Esophagus (tissue), 2 donors: ENCODE results near the gene KRT4. TPM values are rescaled to one million over a fixed set of nuclear protein-coding genes. Genes with fewer than 3 reads are reported as not detected.
"Not testable (repeated sequence)": the region's sequence is repeated elsewhere in the genome, so short reads cannot be mapped to it uniquely, and the experiment has no call there.

Experiments used
- H3K27ac ChIP-seq, 2 donors: one replicate each; pipeline ENCODE4 v1.5.1; 2013; ENCODE audit warnings: low read depth in 2 of 2, mild to moderate bottlenecking in 2 of 2, inconsistent platforms in 1 of 2, low read length in 1 of 2, moderate library complexity in 1 of 2
- H3K27me3 ChIP-seq, 2 donors: one replicate each; pipeline ENCODE4 v1.6.1; 2013; ENCODE audit warnings: low read length in 2 of 2, control low read depth in 1 of 2, mild to moderate bottlenecking in 1 of 2; ENCODE audit not compliant: insufficient read depth in 2 of 2, control insufficient read depth in 1 of 2
- H3K36me3 ChIP-seq, 2 donors: one replicate each; pipeline ENCODE4 v1.6.1; 2013; ENCODE audit warnings: low read length in 1 of 2; ENCODE audit not compliant: control insufficient read depth in 2 of 2, insufficient read depth in 2 of 2
- H3K4me1 ChIP-seq, 2 donors: one replicate each; pipeline ENCODE4 v1.6.1; 2013; ENCODE audit warnings: low read length in 1 of 2; ENCODE audit not compliant: control insufficient read depth in 2 of 2, insufficient read depth in 2 of 2
- H3K4me3 ChIP-seq, 2 donors: one replicate each; pipeline ENCODE4 v1.5.1; 2013; ENCODE audit warnings: low read length in 2 of 2, mild to moderate bottlenecking in 2 of 2, low read depth in 1 of 2, moderate library complexity in 1 of 2
- H3K9me3 ChIP-seq, 2 donors: one replicate each; pipeline ENCODE4 v1.6.1; 2013; ENCODE audit warnings: mild to moderate bottlenecking in 2 of 2, low read depth in 1 of 2, low read length in 1 of 2, moderate library complexity in 1 of 2; ENCODE audit not compliant: control insufficient read depth in 2 of 2, insufficient read depth in 1 of 2
- WGBS, 2 donors: extraction: QIAGEN DNeasy Blood & Tissue Kit; methylation state at CpG; one replicate each; pipeline ENCODE4 v1.1.7; 2013; 5-methylcytosine and 5-hydroxymethylcytosine counted together
- polyA plus RNA-seq, 2 donors: library from polyadenylated mRNA; stranded (reverse); fragments of 200-250 nt; gene quantifications; one replicate each; pipeline ENCODE4 v1.2.3, GENCODE V29; 2013
- donor health status: healthy with polysubstance abuse.
- donor health status: Bipolar disorder and iron deficiency.

KRT4 gene
- polyA plus RNA-seq = over 10,000 TPM in 1 of 2 donors, 1,000 to 10,000 TPM in 1; 8,130 to 17,509 TPM

- Histone ChIP-seq H3K27me3 (no peaks in the 10 kb centered on the region), H3K4me3 (peak within 1 kb of the TSS; percentile 50 to 55), H3K9me3 (no peaks in the 10 kb centered on the region), H3K4me1 (peaks cover 2 to 4% of the 10 kb centered on the region in 2 donors), H3K36me3 (peaks cover 0 to 3% of the 10 kb centered on the region in 2 donors), H3K27ac (peak within 1 kb of the TSS; percentile 56 to 87)
- 62 to 68% methylated on average over 15 of the region's 15 CpGs for WGBS, 2 donors
Observed at GRCh38 chr12:52813885-52814709, at the start of gene KRT4. TSS of gene KRT4 (minus strand) at chr12:52814116. CDS start at chr12:52814058, 58 bp downstream.

DNA sequence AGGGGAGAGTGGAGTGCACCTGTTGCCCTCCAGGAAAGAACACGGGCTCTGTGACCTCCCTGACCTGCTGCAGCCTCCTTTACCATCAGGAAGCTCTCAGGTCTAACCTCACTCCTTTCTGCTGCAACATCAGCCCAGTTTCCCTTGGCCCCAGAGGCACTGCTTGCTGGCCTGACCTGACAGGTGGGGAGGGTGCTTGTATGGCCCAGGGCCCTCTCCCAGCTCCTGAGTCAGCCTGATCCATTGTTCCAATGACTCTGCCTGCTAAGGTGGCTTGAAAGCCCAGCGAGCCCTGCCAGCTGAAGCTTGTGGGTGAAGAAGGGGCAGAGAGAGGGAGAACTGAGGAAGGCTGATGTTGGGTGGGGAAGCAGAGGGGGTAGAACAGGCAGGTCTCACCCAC lies 48.1 kb upstream of the KRT4 start:
- no peaks in the 10 kb centered on the region for H3K36me3 ChIP-seq
- peak overlapping the region; percentile 84 to 92 for H3K27ac ChIP-seq
- peaks cover 2 to 24% of the 10 kb centered on the region in 2 donors for H3K4me1 ChIP-seq
- H3K9me3 ChIP-seq = no peaks in the 10 kb centered on the region
- H3K4me3 ChIP-seq = no peak overlapping the region
- H3K27me3 ChIP-seq = no peaks in the 10 kb centered on the region
- WGBS, 2 donors = 40 to 45% methylated on average over 2 of the region's 2 CpGs

DNA sequence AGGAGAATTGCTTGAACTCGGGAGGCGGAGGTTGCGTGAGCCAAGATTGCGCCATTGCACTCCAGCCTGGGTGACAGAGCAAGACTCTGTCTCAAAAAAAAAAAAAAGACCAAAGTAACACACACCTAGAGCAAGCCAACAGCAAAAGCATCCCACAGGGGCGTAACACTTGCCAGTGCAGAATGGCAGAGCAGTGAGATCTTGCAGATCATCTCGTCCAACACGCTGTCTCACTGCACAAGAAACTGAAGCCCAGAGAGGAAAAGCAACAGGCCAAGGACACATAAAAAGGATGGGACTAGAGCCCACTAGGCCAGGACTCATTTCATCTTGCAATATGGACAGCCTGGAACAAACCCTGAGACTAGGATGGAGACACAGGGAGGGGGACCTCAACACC lies 47.6 kb upstream of the KRT4 start:
- Histone ChIP-seq H3K4me3 (no peak overlapping the region), H3K27ac (peak overlapping the region; percentile 84 to 92), H3K27me3 (no peaks in the 10 kb centered on the region), H3K4me1 (peaks cover 2 to 22% of the 10 kb centered on the region in 2 donors), H3K36me3 (no peaks in the 10 kb centered on the region), H3K9me3 (no peaks in the 10 kb centered on the region)
- WGBS, 2 donors = 75 to 82% methylated on average over 7 of the region's 7 CpGs

DNA sequence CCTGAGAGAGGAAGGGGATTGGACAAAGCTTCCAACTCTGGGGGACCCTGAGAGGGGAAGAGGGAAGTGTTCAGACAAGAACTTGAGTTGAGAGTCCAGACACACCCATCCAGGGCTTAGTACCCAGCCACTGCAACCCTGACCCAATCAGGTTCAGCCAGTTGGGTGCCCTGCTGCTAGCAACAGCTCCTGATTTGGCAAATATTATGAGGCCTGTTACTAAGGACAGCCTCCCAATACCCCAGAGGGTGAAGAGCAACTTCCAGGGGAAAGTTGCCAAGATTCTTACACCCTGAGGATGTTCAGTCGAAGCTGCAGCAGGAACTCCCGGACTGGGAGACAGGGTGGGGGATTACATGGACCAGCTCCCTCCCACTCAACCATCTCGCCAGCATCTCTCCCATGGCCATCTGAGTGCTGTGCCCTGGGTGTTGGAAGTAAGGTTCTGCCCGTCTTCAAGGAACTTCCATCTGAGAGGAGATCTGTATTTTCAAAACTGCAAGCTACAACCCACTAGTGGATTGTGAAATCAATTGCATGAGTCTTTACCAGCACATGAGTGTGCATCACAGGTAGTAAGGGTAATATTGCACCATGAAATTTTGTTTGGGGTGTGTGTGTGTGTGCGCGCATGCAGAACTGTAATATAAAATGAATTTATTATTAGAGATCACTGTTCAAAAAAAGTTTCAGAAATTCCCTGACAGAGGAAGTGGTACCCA lies 46.3 kb upstream of the KRT4 start:
- H3K36me3 ChIP-seq = no peaks in the 10 kb centered on the region
- 34 to 37% methylated on average over 6 of the region's 6 CpGs for WGBS, 2 donors
- no peaks in the 10 kb centered on the region for H3K27me3 ChIP-seq
- H3K27ac ChIP-seq = peak overlapping the region; percentile 95 to 99
- H3K4me1 ChIP-seq = peaks cover 2 to 18% of the 10 kb centered on the region in 2 donors
- no peaks in the 10 kb centered on the region for H3K9me3 ChIP-seq
- no peak overlapping the region for H3K4me3 ChIP-seq

GRCh38 chr12:52857500-52857899 lies 43.6 kb upstream of the KRT4 start:
- H3K9me3 ChIP-seq = no peaks in the 10 kb centered on the region
- no peaks in the 10 kb centered on the region for H3K27me3 ChIP-seq
- 58 to 68% methylated on average over 3 of the region's 3 CpGs for WGBS, 2 donors
- no peaks in the 10 kb centered on the region for H3K36me3 ChIP-seq
- H3K4me3 ChIP-seq = no peak overlapping the region
- peaks cover 2 to 22% of the 10 kb centered on the region in 2 donors for H3K4me1 ChIP-seq
- peak overlapping the region; percentile 58 to 79 for H3K27ac ChIP-seq

DNA sequence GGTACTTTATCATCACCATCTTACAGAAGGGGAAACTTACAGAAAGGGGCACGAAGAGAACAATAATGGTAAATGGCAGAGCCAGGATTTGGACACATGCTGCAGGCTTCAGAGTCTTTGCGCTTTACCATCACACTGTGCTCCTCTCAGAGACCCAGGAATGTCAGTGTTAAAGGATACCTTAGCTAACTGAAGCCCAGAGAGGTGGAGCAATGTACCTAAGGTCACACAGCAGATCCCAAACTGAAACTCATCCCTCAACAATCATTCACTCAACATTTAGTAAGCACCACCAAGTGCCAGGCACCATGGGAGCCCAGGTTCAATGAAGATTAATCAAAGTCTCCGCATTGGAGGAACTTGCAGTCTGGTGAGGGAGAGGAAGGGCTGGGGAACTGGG lies 42.9 kb upstream of the KRT4 start:
- peaks cover 2 to 18% of the 10 kb centered on the region in 2 donors for H3K4me1 ChIP-seq
- H3K36me3 ChIP-seq = no peaks in the 10 kb centered on the region

DNA sequence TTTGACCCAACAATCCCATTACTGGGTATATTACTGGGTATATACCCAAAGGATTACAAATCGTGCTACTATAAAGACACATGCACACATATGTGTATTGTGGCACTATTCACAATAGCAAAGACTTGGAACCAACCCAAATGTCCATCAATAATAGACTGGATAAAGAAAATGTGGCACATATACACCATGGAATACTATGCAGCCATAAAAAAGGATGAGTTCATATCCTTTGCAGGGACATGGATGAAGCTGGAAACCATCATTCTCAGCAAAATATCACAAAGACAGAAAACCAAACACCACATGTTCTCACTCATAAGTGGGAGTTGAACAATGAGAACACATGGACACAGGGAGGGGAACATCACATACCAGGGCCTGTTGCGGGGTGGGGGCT lies 42.2 kb upstream of the KRT4 start:
- not testable (repeated sequence) for H3K27me3 ChIP-seq, H3K4me3 ChIP-seq, H3K27ac ChIP-seq, H3K36me3 ChIP-seq, H3K9me3 ChIP-seq
- peaks cover 2 to 18% of the 10 kb centered on the region in 2 donors for H3K4me1 ChIP-seq
- WGBS, 2 donors = 84 to 96% methylated on average over 2 of the region's 2 CpGs

More for the DNA sequence above, 42.9 kb upstream of the KRT4 start:
- 92 to 93% methylated on average over 3 of the region's 3 CpGs for WGBS, 2 donors
- no peaks in the 10 kb centered on the region for H3K9me3 ChIP-seq
- no peak overlapping the region for H3K4me3 ChIP-seq
- peak overlapping the region; percentile 58 to 79 for H3K27ac ChIP-seq
- H3K27me3 ChIP-seq = no peaks in the 10 kb centered on the region

GRCh38 chr12:52851787-52852186 lies 37.9 kb upstream of the KRT4 start:
- Histone ChIP-seq H3K36me3 (no peaks in the 10 kb centered on the region), H3K9me3 (no peaks in the 10 kb centered on the region), H3K4me1 (peaks cover 0 to 23% of the 10 kb centered on the region in 2 donors), H3K27me3 (no peaks in the 10 kb centered on the region), H3K4me3 (no peak overlapping the region), H3K27ac (no peak overlapping the region)

DNA sequence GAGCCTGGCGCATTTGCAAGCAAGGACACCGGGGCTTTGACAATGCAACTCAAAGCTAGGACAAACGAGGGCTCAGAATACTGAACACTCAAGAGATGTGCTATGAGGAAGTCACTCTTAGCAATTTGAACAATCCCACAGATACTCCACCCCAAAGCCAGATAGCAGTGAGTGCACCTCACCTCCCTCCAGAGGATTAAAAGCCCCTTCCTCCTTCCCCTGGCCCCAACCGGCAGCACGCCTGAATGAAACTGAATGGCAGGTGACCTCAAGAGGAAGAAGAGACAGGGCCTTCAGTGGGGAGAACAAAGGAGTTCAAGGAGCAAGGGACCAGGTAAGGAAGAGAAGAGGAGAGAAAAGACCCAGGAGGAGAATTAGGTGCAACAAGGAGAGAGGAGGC lies 36.8 kb upstream of the KRT4 start:
- Histone ChIP-seq H3K9me3 (no peaks in the 10 kb centered on the region), H3K4me1 (peaks cover 0 to 26% of the 10 kb centered on the region in 2 donors), H3K27me3 (no peaks in the 10 kb centered on the region), H3K27ac (peak overlapping the region; percentile 45 to 81), H3K36me3 (no peaks in the 10 kb centered on the region), H3K4me3 (no peak overlapping the region)
- WGBS, 2 donors = 78 to 86% methylated on average over 5 of the region's 5 CpGs
